KMS-11 (cell line): Measurements from ENCODE around the gene SF3B1.

Experiments used
- H2AFZ ChIP-seq: fragments of 200-600 bp; sonication (generic); 2 replicates; pipeline ENCODE4 v1.6.1; 2016; ENCODE audit warnings: antibody characterized with exemption, mixed run types, low read depth
- H3K27ac ChIP-seq: fragments of 200-600 bp; sonication (generic); 2 replicates; pipeline ENCODE4 v1.6.1; 2016; ENCODE audit warnings: mild to moderate bottlenecking, mixed run types
- H3K27me3 ChIP-seq: fragments of 200-600 bp; sonication (generic); 2 replicates; pipeline ENCODE4 v1.6.1; 2017; ENCODE audit warnings: mild to moderate bottlenecking, low read depth, mixed run types, moderate library complexity; ENCODE audit not compliant: insufficient read depth
- H3K36me3 ChIP-seq: fragments of 200-600 bp; sonication (generic); 2 replicates; pipeline ENCODE4 v1.6.1; 2017; ENCODE audit warnings: mild to moderate bottlenecking, mixed run types; ENCODE audit not compliant: insufficient read depth
- H3K4me1 ChIP-seq: fragments of 200-600 bp; sonication (generic); 2 replicates; pipeline ENCODE4 v1.6.1; 2016; ENCODE audit warnings: mild to moderate bottlenecking, low read depth, mixed run types; ENCODE audit not compliant: poor library complexity, severe bottlenecking
- H3K4me2 ChIP-seq: fragments of 200-600 bp; sonication (generic); 2 replicates; pipeline ENCODE4 v1.7.0; 2016; ENCODE audit warnings: mild to moderate bottlenecking, mixed run types
- H3K4me3 ChIP-seq: fragments of 200-600 bp; sonication (generic); IDR thresholded peaks from 2 replicates; pipeline ENCODE4 v1.6.1; 2017; ENCODE audit warnings: low read depth, low read length, mixed read lengths; ENCODE audit not compliant: insufficient read depth
- H3K79me2 ChIP-seq: fragments of 200-600 bp; sonication (generic); 2 replicates; pipeline ENCODE4 v1.6.1; 2016; ENCODE audit warnings: low read depth, mixed run types; ENCODE audit not compliant: insufficient read depth
- H3K9ac ChIP-seq: fragments of 200-600 bp; sonication (generic); 2 replicates; pipeline ENCODE4 v1.6.1; 2016; ENCODE audit warnings: mild to moderate bottlenecking, mixed run types
- H4K20me1 ChIP-seq: fragments of 200-600 bp; sonication (generic); 2 replicates; pipeline ENCODE4 v1.6.1; 2016; ENCODE audit warnings: mild to moderate bottlenecking, mixed run types; ENCODE audit not compliant: insufficient read depth
- TF ChIP-seq, protein P1 (sequence below): fragments of 200-600 bp; sonication (generic); conservative IDR thresholded peaks from 2 replicates; pipeline ENCODE4 v1.6.1; 2017; ENCODE audit warnings: low read depth, mild to moderate bottlenecking, antibody characterized with exemption, low read length, moderate library complexity, mixed read lengths

The SF3B1 gene

GRCh38 chr2:197354169-197354558 lies 80.7 kb downstream of the SF3B1 start:
- Histone ChIP-seq H3K79me2 (no peaks in the 10 kb centered on the region), H4K20me1 (no peaks in the 10 kb centered on the region), H3K4me1 (no peaks in the 10 kb centered on the region), H3K4me2 (no peak overlapping the region), H2AFZ (no peak overlapping the region), H3K9ac (no peak overlapping the region), H3K36me3 (no peaks in the 10 kb centered on the region), H3K4me3 (no peak overlapping the region), H3K27ac (no peak overlapping the region), H3K27me3 (no peaks in the 10 kb centered on the region)
- TF ChIP-seq, protein P1, sequence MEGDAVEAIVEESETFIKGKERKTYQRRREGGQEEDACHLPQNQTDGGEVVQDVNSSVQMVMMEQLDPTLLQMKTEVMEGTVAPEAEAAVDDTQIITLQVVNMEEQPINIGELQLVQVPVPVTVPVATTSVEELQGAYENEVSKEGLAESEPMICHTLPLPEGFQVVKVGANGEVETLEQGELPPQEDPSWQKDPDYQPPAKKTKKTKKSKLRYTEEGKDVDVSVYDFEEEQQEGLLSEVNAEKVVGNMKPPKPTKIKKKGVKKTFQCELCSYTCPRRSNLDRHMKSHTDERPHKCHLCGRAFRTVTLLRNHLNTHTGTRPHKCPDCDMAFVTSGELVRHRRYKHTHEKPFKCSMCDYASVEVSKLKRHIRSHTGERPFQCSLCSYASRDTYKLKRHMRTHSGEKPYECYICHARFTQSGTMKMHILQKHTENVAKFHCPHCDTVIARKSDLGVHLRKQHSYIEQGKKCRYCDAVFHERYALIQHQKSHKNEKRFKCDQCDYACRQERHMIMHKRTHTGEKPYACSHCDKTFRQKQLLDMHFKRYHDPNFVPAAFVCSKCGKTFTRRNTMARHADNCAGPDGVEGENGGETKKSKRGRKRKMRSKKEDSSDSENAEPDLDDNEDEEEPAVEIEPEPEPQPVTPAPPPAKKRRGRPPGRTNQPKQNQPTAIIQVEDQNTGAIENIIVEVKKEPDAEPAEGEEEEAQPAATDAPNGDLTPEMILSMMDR, result no peak

DNA sequence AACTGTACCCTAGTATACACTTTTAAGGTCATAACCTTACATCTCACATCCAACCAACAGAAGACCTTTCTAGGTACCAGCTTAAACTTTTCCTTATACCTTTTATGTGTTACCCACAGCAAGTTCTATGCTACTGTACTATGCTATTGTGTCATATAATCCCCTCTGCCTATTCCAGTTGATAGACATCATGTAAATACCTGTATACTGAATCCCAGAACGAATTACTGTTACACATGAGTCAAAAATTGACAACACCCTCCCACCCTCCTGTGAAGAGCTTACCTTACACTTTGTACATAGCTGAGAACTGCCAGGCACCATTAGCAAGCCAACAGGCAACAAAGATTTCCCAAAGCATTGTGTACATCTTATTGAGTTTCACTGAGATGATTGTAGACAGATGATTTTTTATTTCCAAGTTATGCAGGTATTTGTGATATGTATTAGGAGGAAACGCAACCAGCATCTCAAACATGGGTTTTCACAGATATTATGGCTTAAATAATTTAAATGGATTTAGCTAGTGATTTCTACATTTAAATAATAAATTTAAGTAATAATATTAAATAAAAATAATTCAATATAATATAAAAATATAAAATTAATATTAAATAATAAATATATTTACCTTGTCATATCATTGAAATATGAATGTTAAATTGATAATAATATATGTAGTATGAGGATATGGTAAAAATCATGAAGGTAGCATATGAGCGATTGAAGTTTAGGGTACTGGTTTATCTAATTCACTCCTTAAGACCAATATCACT lies 81.2 kb downstream of the SF3B1 start:
- TF ChIP-seq, protein P1, result no peak
- Histone ChIP-seq H3K4me3 (no peak overlapping the region), H3K4me1 (no peaks in the 10 kb centered on the region), H3K9ac (no peak overlapping the region), H3K27ac (no peak overlapping the region), H2AFZ (no peak overlapping the region), H3K79me2 (no peaks in the 10 kb centered on the region), H3K36me3 (no peaks in the 10 kb centered on the region), H3K4me2 (no peak overlapping the region), H3K27me3 (no peaks in the 10 kb centered on the region), H4K20me1 (no peaks in the 10 kb centered on the region)

DNA sequence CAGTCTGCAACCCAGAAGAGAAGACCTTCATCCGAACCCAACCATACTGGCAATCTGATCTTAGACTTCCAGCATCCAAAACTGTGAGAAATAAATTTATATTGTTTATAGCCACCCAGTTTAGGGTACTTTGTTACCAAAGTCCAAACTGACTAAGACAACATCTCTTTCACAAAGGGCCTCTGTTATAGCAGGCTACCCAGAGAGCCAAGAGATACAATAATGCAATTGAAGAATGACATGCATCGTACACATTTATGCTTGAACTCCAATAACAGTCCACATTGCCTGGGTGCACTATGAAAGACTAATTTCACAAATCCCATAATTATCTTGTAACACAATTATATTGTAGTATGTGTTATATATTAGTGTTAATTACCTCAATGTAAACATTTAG lies 85.1 kb downstream of the SF3B1 start:
- Histone ChIP-seq H4K20me1 (no peaks in the 10 kb centered on the region), H3K4me1 (no peaks in the 10 kb centered on the region), H3K9ac (no peak overlapping the region), H3K79me2 (no peaks in the 10 kb centered on the region), H3K4me3 (no peak overlapping the region), H3K36me3 (no peaks in the 10 kb centered on the region), H3K4me2 (no peak overlapping the region), H3K27me3 (no peaks in the 10 kb centered on the region), H2AFZ (no peak overlapping the region), H3K27ac (no peak overlapping the region)
- TF ChIP-seq, protein P1, result no peak

DNA sequence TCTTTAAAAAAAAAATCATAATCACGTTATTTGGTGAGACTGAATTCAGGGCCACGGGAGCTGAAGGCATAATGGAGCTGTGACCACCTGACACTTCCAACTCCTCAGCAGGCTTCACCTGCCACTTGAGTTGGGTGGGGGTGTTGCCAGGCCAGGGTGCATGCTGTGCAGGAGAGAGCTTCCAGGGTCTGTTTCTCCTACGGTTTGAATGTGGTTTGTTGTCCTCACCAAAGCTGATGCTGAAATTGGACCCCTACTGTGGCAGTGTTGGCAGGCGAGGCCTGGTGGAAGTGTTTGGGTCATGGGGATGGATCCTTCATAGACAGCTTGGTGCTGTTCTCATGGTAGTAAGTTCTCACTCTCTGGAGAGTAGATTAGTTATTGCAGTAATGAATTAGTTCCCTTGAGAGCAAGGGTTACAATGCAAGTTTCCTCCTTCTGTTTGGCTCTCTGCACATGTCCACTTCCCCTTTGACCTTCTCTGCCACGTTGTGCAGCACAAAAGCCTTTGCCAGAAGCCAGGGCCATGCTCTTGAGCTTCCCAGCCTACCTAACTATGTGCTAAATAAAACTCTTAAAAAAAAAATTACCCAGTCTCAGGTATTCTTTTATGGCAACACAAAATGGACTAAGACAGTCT lies 86.0 kb downstream of the SF3B1 start:
- H3K36me3 ChIP-seq, result no peaks in the 10 kb centered on the region
- no peaks in the 10 kb centered on the region for H3K79me2 ChIP-seq
- TF ChIP-seq, protein P1, result no peak

More for the DNA sequence above, 86.0 kb downstream of the SF3B1 start:
- H3K4me3 ChIP-seq, result no peak overlapping the region
- no peaks in the 10 kb centered on the region for H3K27me3 ChIP-seq
- H3K27ac ChIP-seq, result no peak overlapping the region
- no peaks in the 10 kb centered on the region for H3K4me1 ChIP-seq
- no peak overlapping the region for H2AFZ ChIP-seq
- no peaks in the 10 kb centered on the region for H4K20me1 ChIP-seq
- no peak overlapping the region for H3K4me2 ChIP-seq
- H3K9ac ChIP-seq, result no peak overlapping the region
